SW 1271 (cell line): ENCODE measurements around the gene SHANK1.

ENCODE experiments used
- DNase-seq, 2 experiments: peaks; one replicate each; lab custom pipeline; 2025; lab: John Stamatoyannopoulos, UW

Gene SHANK1

DNA sequence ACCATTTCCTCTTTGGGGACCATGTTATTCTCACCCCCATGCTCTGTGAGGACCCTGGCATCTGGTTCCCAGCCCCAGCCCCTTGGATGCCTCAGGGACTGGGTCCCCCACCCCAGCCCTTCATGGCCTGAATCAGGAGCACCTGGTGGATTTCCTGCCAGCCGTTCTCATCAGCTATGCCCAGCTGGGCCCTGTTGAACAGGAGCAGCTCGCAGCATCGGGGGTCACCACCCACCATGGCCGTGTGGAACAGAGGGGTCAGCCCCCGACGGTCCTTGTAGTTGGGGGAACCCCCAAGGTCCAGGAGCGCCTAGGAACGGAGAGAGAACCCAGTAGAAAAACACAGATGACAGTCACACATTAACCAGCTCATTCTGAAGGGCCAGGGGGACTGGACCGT lies 7.8 kb downstream of the SHANK1 start:
- DNase-seq = no peak

- DNase-seq = no peak
These were observed 8.4 kb downstream of the SHANK1 start for GRCh38 chr19:50711196-50711595.

GRCh38 chr19:50710612-50711011 lies 9.0 kb downstream of the SHANK1 start:
- DNase-seq = no peak

DNA sequence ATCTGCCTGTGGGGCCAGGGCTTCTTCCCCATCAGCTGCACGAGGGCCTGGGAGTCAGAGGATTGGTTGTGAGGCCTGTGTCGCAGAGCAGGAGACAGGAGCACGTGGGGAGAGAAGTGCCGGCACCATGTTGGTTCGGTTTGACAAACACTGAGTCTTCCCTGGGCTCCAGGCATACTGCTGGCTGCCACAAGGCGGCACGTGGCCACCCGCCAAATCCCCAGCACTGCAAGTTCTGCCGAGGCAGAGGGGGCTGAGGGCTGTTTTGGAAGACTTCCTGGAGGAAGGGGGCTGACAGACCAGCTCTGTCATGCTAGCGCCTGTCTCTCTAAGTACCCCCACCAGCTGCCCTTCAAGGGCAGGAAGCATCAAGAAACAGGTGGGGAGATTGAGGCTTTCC lies 9.5 kb downstream of the SHANK1 start:
- DNase-seq = no peak

DNA sequence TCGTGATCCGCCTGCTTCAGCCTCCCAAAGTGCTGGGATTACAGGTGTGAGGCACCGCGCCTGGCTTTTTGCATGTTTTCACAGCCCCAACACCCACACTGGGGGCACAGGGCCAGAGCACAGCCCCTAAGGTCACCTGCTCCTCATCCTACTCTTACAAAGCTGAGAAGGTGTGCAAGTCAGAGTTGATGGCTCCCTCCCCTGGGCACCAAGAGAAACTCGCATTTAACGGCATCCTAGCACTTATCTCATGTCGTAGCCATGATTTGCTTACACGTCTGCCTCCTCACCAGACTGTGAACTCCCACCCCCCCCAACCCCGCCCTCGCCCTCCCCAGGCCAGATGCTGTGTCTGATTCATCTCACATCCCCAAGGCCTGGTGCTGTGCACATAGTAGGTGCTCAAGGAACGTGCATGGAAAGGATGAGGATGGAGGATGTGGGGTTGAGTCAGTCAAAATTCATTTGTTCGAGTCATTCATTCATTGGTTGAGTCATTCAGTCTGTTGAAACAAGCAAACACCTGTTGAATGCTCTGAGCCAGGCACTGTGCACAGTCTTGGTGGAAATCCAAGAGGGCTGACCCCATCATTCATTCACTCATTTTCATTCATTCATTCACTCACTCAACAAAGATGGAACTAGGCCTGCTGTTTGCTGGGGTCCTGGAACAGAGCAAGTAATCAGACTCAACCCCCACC lies 11.3 kb downstream of the SHANK1 start:
- no peak for DNase-seq

DNA sequence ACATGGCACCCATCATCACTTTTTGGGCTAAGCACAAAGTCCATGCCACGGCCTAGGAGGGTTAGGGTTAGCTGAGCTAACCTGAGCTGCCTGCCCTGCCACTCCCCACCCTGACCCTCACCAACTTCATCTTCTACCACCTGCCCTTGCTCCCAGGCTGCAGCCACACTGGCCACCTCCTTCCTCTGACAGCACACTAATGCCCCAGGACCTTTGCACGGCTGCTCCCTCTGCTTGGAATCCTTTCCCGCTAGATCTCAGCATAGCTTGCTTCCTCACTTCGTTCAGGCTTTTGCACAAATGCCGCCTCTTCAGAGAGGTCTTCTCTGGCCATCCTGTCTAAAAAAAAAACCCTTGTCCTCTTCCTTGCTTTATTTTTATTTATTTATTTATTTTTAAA lies 13.2 kb downstream of the SHANK1 start:
- no peak for DNase-seq

GRCh38 chr19:50705422-50706019 lies 14.1 kb downstream of the SHANK1 start:
- DNase-seq = peak in 1 of 2 experiments; percentile 67

- DNase-seq = peak in 1 of 2 experiments; percentile 61
These were observed 15.4 kb downstream of the SHANK1 start for GRCh38 chr19:50703915-50704796.

DNA sequence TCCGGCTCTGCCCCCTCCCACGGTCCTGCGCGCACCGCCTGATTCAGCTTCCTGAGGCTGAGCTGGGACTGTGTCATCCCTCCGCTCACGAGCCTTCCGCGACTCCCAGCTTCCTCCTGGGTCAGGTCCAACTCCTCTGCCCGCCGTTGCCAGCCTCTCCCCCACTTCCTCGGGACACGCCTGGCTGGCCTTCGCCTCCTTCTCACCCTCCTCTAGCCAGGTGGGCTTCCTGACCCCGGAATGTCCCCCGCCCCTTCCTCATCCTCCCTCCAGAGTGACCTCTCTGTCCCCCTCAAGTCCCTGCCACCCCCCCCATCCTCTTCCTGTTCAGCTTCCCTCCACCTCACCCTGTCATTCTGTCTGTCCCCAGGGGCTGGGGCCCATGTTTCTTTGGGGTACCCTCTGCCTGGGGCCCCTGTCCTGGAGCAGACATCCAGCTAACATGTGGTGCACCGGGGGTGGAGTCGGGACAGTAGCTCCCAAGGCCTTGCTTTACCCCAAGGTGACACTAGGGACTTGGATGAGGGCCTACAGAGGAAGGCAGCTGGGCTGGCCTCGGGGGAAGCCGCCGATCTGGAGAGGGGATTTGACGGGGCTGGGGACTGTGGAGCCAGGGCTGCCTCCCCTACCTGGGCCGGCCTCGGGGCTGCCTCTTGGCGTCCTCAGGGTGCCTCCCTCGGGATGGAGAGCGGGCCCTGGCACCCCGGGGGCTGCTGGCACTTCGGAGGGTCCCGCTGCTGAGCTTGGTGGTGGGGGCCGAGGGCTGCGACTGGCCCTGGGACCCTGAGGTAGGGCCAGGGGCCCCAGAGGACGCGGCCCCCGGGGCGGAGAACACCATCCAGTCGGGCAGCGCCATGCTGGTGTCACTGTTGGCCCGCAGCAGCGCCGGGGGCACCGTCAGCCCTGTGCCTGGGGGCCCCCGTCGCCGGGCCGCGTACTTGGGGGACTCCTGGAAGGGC lies 16.5 kb downstream of the SHANK1 start:
- peak in 1 of 2 experiments; percentile 43 for DNase-seq

GRCh38 chr19:50702158-50702870 lies 17.3 kb downstream of the SHANK1 start:
- no peak for DNase-seq

DNA sequence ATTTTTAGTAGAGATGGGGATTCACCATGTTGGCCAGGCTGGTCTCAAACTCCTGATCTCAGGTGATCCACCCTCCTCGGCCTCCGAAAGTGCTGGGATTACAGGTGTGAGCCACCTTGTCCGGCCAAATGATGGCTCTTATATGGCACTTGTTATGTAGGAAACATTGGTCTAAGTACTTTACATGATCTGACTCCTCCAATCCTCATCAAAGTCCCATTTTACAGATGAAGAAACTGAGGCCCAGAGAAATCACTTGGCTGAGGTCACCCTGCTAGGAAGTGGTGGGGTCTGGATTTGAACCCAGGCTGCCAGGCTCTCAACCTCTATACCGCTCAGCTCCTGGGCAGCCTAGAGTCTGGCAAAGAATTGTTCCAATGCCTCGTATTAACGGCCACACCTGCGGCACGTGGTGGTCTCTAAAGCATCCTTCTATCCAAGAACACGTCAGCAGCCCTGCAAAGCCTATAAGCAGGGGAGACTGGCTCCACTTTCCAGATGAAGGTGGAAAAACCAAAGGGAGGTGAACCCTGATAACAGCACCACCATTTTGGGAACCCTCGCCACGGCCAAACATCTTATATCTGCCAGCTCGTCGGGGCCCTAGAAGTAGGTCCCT lies 18.1 kb downstream of the SHANK1 start:
- DNase-seq = no peak

GRCh38 chr19:50697414-50698124 lies 22.0 kb downstream of the SHANK1 start:
- no peak for DNase-seq

DNA sequence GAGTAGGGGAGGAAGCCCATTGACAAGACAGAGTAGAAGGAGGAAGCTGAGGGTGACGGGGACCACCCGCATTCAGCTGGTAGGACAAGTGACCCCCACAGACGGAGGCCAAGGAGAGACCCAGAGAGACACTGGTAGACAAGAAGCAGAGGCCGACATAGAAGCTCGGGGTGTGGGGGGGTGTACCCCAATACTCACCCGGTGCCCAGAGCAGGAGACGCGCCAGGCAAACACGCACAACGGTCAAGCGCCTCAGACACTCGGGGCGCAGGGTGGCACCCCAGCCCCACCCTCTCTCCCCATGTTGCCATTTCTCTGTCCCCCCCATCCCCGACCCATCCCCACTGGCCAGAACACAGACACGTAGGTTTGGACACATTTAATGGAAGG lies 23.5 kb downstream of the SHANK1 start:
- DNase-seq = no peak

- no peak for DNase-seq
These were observed 24.1 kb downstream of the SHANK1 start for GRCh38 chr19:50695251-50696093.

- DNase-seq = no peak
These were observed 24.8 kb downstream of the SHANK1 start for GRCh38 chr19:50694815-50695145.

DNA sequence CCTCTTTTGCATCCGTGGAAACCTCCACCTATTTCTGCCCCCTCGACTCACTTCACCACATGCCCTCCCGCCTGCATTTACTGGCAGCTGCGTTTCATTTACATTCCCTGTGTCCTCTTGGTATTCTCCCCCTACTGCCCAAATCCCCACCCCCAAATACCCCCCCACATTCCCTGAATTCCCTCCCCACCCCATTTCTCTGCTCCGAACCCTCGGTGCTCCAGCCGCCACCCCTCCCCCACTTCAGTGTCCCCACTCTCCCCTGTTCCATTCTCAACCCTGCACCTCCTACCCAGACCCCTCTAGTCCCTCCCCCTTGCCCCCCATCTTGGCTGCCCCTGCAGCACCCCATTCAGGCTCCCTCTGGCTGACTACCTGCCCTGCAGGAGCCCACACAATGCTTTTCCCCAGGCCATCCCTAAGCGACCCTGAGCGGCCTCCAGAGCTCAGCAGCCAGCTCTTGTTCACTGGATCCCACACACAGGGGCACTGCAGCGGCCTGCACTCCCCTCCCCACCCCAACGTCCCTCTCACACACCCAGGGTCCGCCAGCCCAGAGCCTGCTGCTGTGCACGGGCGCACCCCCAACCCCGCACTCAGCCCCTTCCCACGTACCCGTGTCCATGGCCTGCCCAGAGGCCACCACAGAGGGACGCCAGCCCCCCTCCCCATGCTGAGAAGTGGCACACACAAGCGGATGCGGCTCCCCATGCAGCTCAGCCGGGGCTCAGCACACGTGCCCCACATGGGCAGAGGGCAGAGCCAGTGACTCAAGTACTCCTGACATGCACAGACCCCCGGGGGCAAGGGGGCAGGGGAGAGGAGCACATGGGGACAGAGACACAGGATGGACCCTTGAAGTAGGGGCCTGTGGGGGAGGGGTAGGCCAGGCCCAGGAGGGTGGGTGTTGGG lies 26.3 kb downstream of the SHANK1 start:
- no peak for DNase-seq

- no peak for DNase-seq
These were observed 29.2 kb downstream of the SHANK1 start for GRCh38 chr19:50690439-50690838.

DNA sequence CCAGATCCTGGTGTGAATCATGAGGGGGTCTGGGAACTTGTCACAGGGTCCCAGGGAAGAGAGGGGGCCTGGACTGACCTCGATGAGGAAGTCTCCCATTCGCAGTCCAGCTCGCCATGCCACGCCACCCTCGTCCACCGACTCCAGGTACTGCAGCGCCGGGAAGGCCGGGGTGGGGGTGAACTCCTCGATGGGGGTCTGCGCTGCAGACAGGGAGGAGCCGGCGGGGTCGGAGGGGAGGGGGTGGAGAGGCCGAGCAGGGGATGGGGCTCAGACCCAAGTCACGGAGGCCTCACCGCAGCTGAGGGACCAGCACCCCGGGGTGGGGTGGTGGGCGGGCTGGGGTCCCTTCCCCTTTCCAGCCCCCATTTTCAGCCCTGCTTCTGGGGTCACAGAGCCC lies 30.8 kb downstream of the SHANK1 start:
- DNase-seq = no peak
